ENCODE data around the gene ARHGEF7. TPM values are rescaled to one million over a fixed set of nuclear protein-coding genes. Genes with fewer than 3 reads are reported as not detected.

Gene ARHGEF7
- total RNA-seq, 4 donors from 2014 or later = 64.2 to 127 (median 88.2) TPM

DNA sequence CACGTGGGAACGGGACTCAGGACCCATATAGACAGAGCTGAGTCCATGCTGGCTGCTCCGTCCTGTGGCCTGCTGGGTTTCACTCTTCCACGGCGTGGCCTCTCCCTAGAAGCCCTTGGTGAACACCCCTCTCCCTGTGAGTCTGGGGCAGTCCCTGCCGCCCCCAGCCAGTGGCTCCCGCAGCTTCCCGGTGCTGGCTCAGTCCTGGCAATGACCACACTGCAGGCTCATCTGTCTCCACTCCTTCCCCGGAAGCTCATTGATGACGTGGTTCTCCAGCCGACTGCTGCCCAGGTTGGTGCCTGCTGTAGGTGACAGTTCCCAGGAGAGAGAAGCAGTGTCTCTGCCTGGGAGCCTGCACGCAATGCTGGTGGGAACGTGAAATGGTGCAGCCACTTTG lies 203.3 kb downstream of the ARHGEF7 start:
- TF ChIP-seq POLR2A (IDR thresholded peaks at IDR 0.05) = no peak
- TF ChIP-seq, protein P1, sequence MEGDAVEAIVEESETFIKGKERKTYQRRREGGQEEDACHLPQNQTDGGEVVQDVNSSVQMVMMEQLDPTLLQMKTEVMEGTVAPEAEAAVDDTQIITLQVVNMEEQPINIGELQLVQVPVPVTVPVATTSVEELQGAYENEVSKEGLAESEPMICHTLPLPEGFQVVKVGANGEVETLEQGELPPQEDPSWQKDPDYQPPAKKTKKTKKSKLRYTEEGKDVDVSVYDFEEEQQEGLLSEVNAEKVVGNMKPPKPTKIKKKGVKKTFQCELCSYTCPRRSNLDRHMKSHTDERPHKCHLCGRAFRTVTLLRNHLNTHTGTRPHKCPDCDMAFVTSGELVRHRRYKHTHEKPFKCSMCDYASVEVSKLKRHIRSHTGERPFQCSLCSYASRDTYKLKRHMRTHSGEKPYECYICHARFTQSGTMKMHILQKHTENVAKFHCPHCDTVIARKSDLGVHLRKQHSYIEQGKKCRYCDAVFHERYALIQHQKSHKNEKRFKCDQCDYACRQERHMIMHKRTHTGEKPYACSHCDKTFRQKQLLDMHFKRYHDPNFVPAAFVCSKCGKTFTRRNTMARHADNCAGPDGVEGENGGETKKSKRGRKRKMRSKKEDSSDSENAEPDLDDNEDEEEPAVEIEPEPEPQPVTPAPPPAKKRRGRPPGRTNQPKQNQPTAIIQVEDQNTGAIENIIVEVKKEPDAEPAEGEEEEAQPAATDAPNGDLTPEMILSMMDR (IDR thresholded peaks at IDR 0.05) = no peak

DNA sequence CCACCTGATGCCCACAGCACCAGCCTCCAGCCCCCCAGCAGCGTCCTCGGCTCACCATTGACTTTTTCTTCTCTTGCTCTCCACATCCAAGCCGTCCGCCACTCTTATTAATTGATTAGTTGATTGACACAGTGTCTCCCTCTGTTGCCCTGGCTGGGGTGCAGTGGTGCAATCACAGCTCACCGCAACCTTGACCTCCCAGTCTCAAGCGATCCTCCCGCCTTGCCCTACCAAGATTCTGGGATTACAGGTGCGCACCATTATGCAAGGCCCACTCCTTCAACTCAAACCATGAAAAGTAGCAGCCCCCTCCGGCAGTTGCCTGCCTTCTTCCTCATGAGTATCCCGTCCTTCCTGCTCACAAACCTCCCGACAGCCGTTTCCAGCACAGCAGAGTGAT lies 204.4 kb downstream of the ARHGEF7 start:
- Histone ChIP-seq H3K27ac (no peak overlapping the region), H3K4me3 (replicated peaks in 1 of 3) (no peak overlapping the region), H3K27me3 (no peaks in the 10 kb centered on the region), H3K4me1 (no peaks in the 10 kb centered on the region), H3K9me3 (no peaks in the 10 kb centered on the region), H3K36me3 (no peaks in the 10 kb centered on the region)
- intact Hi-C loops (cut with DNase I) = no loop called here
- DNase-seq = no peak
- TF ChIP-seq, protein P1 (IDR thresholded peaks at IDR 0.05) = no peak
- no peak for TF ChIP-seq POLR2A (IDR thresholded peaks at IDR 0.05)
- 94% methylated on average over 12 of the region's 12 CpGs for WGBS, 2 donors

More for the DNA sequence above, 203.3 kb downstream of the ARHGEF7 start:
- no peak overlapping the region for H3K27ac ChIP-seq
- no peaks in the 10 kb centered on the region for H3K4me1 ChIP-seq
- no peaks in the 10 kb centered on the region for H3K27me3 ChIP-seq
- no peak overlapping the region for H3K4me3 ChIP-seq (replicated peaks in 1 of 3)
- intact Hi-C loops (cut with DNase I) = no loop called here
- DNase-seq = no peak
- H3K9me3 ChIP-seq = no peaks in the 10 kb centered on the region
- H3K36me3 ChIP-seq = no peaks in the 10 kb centered on the region
- 75 to 95% methylated on average over 9 to 13 of the region's 13 CpGs for WGBS, 2 donors

DNA sequence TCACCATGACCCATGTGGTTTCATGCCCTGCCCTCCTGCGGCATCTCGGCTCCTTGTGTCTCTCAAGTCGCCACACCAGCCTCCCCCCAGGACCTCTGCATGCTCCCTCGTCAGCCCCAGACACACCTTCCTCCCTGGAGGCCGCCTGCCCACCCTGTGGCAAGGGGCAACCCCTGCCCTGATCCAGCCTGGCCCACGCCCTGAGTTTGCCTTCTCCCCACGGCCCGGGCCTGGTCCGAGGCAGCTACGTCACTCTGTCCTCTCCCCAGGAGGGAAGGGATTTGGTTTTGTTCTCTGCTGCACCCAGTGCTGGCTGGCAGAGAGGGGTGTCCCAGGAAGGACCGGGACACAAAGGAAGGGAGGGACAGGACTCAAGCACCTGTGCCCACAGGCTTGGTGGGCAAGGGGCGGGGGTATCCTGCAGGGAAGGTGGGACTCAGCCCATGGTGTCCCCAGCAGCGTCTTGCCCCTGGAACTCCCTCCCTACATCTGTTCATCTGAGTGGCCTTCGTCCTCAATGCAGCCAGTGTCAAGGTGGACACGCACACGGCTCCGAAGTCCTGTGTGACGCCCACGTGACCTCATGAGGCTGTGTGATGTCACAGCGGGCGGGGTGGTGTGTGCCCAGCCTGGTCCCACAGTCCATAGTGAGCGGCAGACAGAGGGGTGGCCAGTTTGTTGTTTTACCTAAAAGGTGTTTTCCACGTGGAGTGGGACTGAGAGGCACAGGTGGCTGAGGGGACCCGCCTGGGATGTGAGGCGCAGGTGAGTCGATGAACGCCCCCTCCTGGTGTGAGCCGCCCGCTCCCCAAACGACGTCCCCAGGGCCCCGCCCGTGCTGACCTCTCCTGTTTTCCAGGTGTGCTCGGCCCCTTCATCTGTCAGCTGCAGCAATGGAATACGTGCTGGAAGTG lies 205.1 kb downstream of the ARHGEF7 start, which contains the start of gene TEX29:
TSS of gene TEX29 (plus strand) at position 645 of the 914 bp plus-strand sequence. CDS start at position 894, 249 bp downstream.
- H3K27me3 ChIP-seq = no peaks in the 10 kb centered on the region
- no peaks in the 10 kb centered on the region for H3K4me1 ChIP-seq
- TF ChIP-seq POLR2A (IDR thresholded peaks at IDR 0.05) = no peak
- TF ChIP-seq, protein P1 (IDR thresholded peaks at IDR 0.05) = no peak
- DNase-seq = no peak
- 65 to 72% methylated on average over 29 to 34 of the region's 35 CpGs for WGBS, 2 donors
- intact Hi-C loops (cut with DNase I) = no loop called here
- no peaks in the 10 kb centered on the region for H3K9me3 ChIP-seq
- H3K27ac ChIP-seq = no peak within 1 kb of the TSS
- H3K4me3 ChIP-seq (replicated peaks in 1 of 3) = no peak within 1 kb of the TSS
- H3K36me3 ChIP-seq = no peaks in the 10 kb centered on the region

DNA sequence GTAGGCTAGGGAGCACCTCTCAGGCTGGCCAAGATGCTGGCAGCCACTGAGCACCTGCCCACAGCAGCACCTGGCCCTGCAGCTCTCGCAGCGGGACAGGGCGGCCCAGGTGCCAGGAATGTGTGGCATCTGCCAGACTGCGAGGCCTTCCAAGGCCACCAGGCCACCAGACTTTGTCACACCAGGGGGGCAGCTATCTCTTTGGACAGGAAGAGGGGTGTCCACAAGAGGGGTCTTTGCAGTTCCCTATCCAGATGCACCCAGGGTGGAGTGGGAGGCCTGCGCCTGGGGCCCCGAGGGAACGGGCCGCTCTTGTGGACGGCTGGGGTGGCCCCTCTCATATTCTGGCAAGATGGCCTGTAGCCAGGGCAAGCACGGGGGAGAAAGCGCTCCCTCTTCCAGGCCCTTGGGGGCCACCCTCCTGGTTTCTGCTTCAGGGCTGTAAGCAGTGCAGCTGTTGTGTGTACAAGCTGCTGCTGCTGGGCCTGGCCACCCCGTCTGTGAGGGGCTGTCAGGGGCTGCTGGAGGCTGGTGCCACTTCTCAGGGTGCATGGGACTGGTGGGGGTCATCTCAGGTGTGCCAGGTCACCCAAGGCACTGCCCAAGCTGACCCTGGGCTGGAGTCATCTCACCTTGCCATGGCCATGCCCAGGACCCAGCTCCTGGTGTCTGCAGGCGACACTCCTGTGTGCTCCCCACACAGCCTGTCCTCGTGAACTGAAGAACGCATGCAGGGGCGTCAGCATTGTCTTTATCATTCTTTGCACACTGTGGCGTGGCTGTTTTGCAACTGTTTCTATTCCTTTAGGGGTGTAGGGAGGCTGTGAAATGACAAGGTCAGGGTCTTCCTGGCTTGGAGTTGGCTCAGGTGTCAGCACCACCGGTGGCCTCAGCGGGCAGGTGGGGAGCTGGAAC lies 207.1 kb downstream of the ARHGEF7 start:
- Histone ChIP-seq H3K27ac (no peak overlapping the region), H3K4me3 (replicated peaks in 1 of 3) (no peak overlapping the region), H3K27me3 (no peaks in the 10 kb centered on the region), H3K36me3 (no peaks in the 10 kb centered on the region), H3K9me3 (no peaks in the 10 kb centered on the region), H3K4me1 (no peaks in the 10 kb centered on the region)
- TF ChIP-seq POLR2A (IDR thresholded peaks at IDR 0.05) = no peak
- TF ChIP-seq, protein P1 (IDR thresholded peaks at IDR 0.05) = no peak
- 81 to 83% methylated on average over 10 to 17 of the region's 19 CpGs for WGBS, 2 donors
- DNase-seq = no peak
- intact Hi-C loops (cut with DNase I) = no loop called here

Data from thyroid gland (tissue), 4 donors.